HG03095 (cell line): ENCODE data around the gene KCNIP4.

Experiments
- ATAC-seq: cut with Tn5 transposase; IDR thresholded peaks from one replicate; pipeline ENCODE4 v1.9.1; 2021; ENCODE audit warnings: moderate library complexity; ENCODE audit not compliant: unreplicated experiment

KCNIP4 gene

DNA sequence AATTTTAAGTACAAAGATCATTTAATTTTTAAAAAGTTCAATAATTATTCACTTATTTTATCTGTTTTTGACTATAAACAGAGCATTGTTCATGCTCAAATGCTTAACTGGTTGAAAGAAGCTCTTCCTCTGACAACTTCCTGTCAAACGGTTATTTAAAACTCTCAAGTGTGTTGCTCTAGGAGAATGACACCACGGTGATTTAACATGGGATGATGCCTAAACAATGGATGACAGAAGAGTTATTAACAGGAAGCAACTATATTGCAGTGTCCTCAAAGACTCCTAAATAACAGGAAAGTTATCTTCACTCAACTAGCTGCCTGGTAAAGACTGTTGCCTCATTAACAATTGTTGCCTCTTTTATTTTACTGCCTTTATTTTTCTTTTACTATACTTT, 738.7 kb downstream of the KCNIP4 start:
- no peak for ATAC-seq

DNA sequence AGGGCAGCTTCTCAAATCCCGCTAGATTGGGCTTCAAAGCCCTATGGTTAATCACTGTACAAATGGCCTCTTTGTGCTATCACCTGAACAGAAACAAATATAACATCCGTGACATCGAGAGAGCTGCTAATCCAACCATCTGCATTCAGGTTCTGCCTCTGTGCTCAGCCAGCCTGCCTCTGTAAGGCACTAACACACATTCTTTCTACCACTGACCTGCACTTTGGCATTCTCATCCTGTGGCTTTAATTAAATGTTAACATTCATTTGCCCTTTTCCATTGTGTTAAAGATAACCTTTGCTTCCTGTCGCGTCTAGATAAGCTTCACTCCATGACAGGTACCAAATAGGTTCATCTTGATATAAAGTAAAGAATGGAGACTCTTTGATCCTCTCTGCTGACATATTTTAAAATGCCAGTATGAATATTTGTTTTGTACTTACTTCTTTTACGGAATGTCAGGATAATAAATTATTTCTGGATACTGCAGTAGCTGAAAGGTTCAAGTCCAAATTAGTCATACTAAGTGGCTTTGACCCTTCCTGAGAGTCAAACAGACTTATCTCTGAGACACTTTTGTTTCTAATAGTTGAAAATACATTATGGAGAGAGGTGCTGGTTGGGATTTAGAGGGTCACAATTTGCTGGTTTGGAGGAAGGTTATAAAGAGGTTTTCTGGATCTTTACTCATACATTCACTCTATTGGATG, 742.6 kb downstream of the KCNIP4 start:
- no peak for ATAC-seq

DNA sequence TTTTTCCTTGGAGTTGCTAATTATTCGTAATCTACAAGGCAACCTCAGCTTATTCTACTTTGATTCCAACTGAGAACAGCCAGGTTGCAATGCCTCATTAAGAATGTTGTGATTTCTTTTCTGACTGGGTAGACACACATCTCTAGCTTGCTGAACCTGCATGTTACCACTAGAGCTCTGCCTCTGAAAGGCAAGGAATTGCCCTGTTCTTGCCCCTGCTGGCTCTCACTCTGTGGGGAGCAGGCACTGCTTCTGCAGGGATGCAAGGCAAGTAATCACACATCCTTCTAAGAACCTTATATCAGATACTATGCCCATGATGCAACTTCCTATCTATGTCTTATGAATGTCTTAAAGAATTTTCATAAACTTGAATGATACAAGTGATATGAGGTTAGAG, 745.2 kb downstream of the KCNIP4 start:
- no peak for ATAC-seq

DNA sequence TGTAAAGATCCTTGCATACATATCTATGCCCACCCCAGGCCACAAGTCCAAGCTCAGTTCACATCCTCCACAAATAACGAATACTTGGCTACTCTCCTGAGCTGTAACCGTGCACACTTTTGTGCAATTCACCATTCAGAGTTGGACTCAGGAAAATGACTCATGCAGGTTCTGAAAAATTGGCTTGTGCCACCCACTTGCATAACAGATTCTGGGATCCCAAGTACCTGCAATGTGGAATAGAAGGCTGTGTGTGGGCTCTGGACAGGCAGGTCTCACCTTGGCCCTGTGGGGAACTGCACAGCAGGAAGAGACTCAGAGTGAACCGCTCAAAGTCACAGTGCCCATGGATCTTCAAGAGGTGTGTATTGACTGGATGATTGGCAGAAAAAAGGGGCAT, 745.6 kb downstream of the KCNIP4 start:
- no peak for ATAC-seq

DNA sequence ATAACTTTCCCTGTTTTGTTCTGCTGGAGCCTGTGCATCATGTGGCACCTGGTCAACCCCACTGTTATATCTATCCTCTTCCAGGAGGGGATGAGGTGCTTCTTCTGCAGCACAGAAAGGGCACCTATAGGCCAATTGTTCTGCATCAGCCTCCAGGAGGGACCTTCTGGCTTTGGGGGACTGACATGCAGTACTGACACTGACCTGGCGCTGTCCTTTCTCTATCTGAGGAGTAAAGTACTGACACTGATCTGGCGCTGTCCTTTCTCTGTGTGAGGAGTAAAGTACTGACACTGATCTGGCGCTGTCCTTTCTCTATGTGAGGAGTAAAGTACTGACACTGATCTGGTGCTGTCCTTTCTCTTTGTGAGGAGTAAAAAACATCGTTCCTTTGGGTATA, 749.9 kb downstream of the KCNIP4 start:
- no peak for ATAC-seq

DNA sequence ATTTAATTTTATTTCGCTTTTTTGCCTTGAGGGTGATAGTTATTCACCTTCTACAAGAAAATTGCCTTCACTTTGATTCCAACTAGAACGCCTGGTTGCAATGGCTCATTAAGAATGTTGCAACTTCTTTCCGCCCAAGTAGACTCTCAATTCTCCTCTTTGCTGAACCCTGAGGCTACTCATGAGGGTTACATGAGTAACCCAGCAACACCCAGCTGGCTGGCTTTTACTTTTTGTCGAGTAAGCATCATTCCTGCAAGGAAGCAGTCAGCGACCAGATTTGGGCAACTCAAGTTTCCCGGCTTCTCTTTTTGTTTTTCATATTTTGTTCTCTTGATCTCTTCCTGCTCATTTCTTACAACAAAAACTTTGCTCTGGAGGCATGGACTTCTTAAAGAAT, 752.9 kb downstream of the KCNIP4 start:
- ATAC-seq, result no peak

DNA sequence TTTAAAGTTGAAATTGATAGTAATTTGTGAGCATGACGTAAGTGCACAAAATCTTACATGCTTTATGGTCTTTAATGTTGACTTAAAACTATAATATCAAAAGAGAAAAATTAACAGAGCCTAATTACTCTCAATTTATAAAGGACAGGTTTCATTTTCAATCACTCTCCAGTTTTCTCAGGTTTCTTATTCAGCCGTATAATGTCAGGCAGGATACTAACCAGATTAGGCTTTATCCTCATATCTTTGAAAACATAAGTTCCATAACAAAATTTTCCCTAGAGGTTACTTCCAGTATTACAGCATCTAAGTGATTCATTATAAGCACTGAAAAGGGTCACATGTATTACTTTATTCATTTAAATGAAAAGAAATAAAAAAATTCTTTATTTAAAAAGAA, 756.2 kb downstream of the KCNIP4 start:
- no peak for ATAC-seq

DNA sequence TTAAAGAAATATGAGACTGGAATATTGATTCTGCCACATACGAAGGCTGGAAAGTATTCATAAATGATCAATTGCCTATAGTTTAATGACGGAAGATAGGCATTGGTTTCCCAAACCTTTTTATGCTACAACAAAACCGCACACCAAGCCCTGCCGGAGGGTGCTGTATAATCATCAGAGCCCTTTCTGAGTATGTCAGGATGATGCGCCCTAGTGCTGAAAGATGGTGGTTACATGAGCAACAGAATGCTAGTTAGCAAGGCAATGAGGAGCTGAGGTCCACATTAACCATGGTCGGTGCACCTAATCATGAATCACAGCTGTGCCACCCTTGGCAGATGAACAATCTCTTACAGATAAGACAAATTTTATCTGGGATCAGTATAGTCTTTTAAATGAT, 757.3 kb downstream of the KCNIP4 start:
- ATAC-seq, result no peak

DNA sequence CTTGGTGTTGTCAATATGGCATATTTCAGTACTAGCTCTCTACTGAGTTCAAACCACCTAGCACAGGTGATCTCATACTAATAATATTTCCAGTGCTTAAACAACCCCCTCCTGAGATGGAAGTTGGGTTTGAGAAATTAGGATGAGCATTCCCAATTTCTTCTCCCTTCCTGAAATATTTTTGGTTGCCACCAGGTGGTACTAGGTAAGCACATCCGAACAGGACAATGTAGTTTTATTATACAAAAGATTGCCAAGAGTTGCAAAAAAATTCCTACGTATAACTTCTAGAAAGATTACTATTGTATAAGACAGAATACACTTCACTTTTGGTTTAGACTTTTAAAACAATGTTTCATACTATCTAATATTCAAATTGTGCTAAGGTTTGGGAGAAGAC, 763.8 kb downstream of the KCNIP4 start:
- ATAC-seq, result no peak

DNA sequence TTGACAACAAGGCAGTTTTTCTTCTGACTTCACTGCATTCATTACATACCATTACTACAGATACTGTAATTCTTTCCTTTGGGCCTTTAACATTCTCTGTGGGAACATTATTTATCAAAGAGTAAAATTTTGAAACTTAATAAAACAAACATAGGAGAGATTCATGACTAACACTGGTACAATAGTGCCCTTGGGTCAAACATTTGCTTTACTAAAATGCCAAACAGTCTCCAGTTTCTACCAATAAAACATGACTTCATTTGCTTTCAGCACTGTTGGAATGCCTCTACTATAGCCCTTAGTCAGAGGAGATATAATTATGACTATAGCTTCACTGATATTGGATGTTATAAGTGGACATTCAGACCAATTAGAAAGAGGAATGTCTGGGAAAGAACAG, 766.9 kb downstream of the KCNIP4 start:
- ATAC-seq, result no peak

DNA sequence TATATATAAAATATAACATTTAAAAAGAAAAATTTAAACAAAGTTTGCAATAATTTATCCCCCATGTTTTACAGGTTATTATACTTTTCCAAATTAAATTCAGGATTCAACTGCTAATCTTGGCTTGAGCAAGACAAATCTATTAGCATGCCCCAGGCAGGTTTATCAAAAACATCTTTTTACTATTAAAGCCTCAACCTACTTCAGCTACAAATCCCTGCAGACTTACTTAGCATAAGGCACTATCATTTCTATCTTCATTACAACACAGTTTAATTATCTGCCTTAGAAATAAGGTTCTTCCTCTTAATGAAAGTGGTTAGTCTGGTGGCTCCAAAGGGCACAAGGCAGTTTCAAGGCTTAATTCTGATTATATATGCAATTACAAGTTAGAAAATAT, 770.7 kb downstream of the KCNIP4 start:
- ATAC-seq, result no peak

DNA sequence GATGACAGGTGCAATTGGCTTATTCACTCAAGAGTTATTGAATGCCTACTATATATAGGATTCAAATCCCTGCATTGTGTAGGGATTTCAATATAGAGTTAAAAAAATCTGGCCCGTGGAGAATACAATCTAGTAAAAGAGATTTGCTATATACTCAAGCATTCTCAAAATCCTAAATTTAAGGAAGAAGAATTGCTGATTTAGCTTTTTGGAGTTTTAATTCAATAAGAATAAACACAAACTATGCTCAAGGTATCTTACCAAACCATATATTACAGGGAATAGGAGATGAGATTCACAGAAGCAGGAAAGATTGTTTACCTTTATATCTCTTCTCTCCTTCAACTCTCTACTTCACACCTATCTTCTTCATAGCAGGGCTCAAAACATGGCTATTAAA, 771.5 kb downstream of the KCNIP4 start:
- ATAC-seq, result no peak

DNA sequence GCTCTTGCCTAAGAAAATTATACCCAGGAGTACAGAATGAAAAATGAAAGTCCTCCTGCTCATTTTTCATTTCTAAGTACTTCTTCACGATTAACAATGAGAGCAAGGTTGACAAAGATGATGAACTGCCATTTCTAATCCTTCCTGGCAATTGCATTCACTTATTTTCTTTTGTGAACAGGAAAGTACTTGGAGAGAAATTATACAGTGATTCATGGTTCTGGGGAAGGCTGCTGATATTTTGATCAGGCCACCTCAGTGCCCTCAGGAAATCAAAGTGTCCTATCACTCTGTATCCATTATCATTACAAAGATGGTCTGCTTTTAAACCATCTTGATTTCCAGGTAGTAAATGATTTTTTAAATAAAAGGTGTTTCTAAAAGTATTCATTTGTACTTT, 780.9 kb downstream of the KCNIP4 start:
- ATAC-seq, result no peak

DNA sequence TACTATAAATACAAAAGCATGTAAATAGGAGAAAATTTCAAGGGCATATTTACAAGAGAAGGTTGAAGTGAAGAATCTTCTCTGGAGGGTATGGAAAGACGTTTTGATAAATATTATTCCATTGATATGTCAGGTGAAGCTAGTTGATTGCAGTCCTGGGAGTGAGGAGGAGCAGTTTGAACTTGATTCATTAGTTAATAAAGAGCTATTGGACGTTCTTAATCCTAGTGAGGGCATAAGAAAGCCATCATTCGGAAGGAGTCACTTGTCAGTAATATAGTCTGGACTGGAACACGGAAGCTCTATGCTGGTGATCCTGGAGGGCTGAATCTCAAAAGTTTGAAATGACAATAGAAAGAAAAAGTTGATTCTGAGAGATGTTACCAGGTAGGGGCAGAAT, 793.2 kb downstream of the KCNIP4 start:
- no peak for ATAC-seq

DNA sequence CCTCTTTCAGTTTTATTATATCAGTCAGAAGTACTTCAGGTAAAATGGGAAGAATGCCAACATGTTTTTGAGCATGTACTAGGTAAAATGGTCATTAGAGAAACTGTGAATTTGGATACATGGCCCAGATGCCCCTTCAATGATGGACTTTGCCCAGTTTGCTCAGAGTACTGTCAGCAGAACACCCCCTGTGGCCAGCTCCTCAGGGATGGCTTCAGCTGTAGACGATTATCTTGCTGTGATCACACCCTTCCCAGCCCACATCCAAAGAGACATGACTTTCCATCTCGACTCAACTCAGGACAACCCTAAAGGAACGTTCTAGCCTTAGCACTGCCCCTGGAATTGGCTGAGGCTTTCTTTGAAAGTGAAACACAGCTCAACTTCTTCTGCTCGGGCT, 809.2 kb downstream of the KCNIP4 start:
- ATAC-seq, result no peak

DNA sequence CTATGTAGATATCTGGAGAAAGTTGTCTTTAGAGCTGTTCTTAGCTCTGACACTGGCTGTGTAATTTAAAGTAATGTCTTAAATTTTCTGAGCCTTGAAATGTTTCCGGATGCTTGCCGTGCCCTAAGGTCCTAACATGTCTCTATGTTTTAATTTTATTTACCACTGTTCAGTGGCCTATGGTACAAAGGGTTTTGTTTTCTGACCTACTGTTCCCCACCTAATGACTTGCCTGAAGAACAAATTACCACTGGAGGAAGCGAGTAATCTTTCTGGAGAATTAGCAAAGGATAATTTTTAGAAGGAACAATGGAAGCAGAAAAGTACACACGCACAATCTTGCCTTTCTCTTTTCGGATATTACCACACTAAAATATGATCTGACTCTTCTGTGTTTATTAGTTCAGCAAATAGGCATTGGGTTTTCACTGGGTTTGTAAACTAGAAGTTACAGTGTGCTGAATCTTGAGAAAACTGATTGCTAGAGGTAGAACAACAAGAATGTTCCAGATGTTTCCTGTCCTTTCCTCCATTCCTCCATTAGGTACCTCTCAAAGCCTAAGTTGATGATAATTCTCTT, 812.4 kb downstream of the KCNIP4 start:
- no peak for ATAC-seq

DNA sequence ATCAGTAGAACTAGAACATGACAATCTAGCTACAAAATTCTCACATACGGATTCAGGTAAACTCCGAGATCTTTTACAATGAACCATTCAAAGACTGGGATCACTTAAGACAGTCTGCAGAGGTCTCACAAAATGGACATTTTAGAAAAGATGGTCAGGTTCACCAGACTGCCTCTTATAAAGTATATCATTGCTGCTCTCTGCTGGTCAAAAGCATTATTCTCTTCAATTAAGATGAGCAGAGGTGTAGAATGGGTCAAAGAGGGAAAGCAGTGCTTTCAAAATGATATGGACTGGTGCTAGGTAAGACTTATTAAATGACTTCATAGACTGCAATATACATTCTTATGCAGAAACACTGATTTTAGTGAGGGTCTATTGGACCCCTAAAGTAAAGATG, 813.6 kb downstream of the KCNIP4 start:
- ATAC-seq, result no peak

DNA sequence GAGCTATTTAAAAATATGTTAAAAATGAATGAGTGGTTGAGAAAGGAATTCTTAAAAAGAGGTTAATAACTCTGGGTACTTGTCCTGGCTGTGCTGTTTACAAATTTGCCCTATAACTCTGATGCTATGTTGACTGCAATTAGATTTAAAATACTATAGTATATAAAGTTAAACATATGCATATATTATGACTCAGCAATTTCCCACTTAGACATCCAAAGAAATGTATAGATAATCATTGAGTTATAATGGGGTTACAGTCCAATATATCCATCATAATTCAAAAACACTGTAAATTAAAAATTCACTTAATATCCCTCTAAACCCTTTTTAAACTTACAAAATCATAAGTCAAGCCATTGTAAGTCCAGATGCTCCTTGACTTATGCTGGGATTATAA, 818.0 kb downstream of the KCNIP4 start:
- ATAC-seq, result no peak

DNA sequence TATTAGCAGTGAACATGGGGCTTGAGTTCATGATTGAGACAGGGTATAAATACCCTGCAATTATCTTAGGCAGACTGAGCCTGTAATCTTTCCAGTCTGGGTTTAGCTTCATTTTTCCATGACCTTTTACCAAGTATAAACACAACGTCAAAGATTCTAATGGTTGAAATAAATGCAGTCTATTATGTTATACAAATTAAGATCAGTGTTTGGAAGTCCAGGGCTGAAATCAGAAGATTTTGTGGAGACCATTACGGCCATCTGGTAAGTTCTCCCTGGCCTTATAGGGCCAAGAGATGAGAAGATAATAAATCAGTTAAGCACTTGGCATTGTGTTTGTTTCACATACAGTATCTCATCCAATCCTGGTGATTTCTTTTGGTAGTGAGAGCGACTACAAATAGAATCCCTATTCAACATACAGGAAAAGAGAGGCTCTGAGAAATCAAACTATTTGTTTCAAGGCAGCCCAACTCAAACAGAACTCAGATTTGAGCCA, 822.5 kb downstream of the KCNIP4 start:
- no peak for ATAC-seq

DNA sequence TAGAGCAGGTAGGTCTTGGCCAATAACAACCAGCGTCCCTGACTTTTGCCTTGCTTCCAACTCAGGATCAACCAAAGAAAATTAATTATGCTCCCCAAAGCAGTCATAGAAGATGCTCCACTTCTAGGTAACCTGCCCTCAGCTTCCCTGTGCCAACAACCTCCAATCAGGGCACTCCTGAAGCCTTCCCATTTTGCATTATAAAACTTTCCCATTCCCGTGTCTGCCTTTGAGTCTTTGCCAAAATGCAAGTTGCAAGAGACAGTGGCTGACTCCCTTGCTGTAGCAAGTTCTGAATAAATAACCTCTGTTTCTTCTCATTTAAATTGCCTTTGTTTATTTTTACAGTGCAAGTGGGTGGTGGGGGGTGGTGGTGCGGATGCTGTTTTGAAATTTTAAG, 830.3 kb downstream of the KCNIP4 start:
- ATAC-seq, result no peak

DNA sequence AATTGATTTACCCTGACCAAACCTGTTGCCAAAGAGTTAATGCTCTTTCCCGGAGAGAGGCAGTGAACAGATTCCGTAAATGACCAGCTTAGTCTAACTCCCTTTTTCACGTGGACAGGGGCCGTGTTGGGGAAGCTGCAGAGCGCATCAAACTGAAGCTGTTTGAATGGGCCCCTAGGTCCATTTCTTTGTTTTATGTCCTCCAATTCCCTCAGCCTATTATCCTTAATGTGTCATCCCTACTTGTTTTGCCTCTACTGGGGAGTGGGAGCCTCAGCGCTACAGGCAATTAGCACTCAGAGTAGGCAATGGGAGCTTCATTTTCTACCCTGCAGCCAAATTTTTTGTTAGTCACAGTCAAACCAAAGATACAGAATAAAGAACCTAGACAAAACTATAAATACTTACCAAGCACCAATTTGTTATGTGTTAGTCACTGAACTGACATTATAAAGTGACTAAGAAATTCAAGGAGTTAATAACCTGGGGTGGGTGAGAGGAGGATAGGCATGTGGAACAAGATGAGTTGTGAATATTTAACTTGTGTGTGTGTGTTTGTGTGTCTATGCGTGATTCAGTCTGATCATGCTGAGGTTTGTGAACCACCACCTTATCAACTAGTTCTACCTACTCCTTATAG, 830.9 kb downstream of the KCNIP4 start:
- ATAC-seq, result no peak

DNA sequence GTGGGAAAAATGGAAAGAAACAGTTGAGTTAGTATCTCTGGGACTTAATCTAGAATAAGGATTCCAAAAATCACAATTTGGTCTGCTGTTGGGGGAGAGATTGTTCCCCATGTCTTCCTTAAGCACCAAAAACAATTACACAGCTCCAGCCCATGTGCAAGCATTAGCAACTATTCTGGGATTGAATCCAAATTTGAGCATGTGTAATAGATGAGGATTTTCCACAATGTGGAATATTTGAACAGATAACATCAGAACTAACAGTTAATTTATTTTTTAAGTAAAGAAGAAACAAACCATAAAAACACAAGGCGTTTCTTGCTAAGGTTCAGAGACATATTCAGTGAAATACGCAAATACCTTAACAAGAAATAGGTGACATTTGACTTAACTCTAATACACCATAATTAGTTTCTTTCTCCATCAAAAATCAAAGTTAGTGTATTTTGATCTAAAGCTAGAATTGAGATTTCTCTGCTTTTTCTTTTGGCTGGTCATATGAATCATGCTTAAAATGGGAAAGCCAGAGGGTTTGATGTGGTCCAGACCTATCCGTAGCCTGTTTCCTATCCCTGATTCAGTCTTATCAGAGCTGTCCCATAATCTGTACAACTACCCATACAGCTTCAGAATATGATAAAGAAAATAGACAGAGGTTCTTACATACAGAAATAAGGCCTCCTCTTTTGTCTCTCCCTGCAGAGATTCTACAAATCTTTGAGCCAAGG, 834.9 kb downstream of the KCNIP4 start:
- no peak for ATAC-seq
